Neural crest cell (in vitro differentiated cells): ENCODE results near the gene PEX13. TPM values are rescaled to one million over a fixed set of nuclear protein-coding genes. Genes with fewer than 3 reads are reported as not detected.

ENCODE experiments used
- DNase-seq: peaks from one replicate; pipeline ENCODE4 v3.0.0; 2021; ENCODE audit warnings: low read depth, mixed read lengths, low spot score
- H3K27ac Mint-ChIP-seq: one replicate; pipeline ENCODE4 v1.8.0; 2021; ENCODE audit warnings: mild to moderate bottlenecking, mixed read lengths; ENCODE audit not compliant: unreplicated experiment
- H3K27me3 Mint-ChIP-seq: 2 replicates; pipeline ENCODE4 v1.8.0; 2021; ENCODE audit warnings: low read depth, mild to moderate bottlenecking, mixed read lengths
- H3K36me3 Mint-ChIP-seq: 2 replicates; pipeline ENCODE4 v1.8.0; 2021; ENCODE audit warnings: low read depth, mild to moderate bottlenecking, mixed read lengths
- H3K4me1 Mint-ChIP-seq: 2 replicates; pipeline ENCODE4 v1.8.0; 2021; ENCODE audit warnings: mixed read lengths
- H3K4me3 Mint-ChIP-seq: one replicate; pipeline ENCODE4 v1.8.0; 2021; ENCODE audit warnings: mild to moderate bottlenecking, mixed read lengths
- H3K9me3 Mint-ChIP-seq: 2 replicates; pipeline ENCODE4 v1.8.0; 2021; ENCODE audit warnings: mixed read lengths
- CTCF ChIP-seq: fragments of 200-600 bp; sonication (generic); conservative IDR thresholded peaks from 2 replicates; pipeline ENCODE4 v1.5.0; 2021; ENCODE audit warnings: antibody characterized with exemption, mild to moderate bottlenecking
- total RNA-seq: library from RNA; stranded (reverse); gene quantifications from 2 replicates; pipeline ENCODE4 v1.2.1, GENCODE V29; 2021

Gene PEX13
- total RNA-seq, 1 donor from 2014 or later = 26.9 TPM

GRCh38 chr2:60994131-60994530 is 23.4 kb upstream of the PEX13 start:
- Mint-ChIP-seq H3K27me3 (no peaks in the 10 kb centered on the region), H3K4me3 (no peak overlapping the region), H3K27ac (no peak overlapping the region), H3K4me1 (no peaks in the 10 kb centered on the region), H3K9me3 (peaks cover 9% of the 10 kb centered on the region), H3K36me3 (peaks cover 15% of the 10 kb centered on the region)
- no peak for DNase-seq
- no peak for TF ChIP-seq CTCF

DNA sequence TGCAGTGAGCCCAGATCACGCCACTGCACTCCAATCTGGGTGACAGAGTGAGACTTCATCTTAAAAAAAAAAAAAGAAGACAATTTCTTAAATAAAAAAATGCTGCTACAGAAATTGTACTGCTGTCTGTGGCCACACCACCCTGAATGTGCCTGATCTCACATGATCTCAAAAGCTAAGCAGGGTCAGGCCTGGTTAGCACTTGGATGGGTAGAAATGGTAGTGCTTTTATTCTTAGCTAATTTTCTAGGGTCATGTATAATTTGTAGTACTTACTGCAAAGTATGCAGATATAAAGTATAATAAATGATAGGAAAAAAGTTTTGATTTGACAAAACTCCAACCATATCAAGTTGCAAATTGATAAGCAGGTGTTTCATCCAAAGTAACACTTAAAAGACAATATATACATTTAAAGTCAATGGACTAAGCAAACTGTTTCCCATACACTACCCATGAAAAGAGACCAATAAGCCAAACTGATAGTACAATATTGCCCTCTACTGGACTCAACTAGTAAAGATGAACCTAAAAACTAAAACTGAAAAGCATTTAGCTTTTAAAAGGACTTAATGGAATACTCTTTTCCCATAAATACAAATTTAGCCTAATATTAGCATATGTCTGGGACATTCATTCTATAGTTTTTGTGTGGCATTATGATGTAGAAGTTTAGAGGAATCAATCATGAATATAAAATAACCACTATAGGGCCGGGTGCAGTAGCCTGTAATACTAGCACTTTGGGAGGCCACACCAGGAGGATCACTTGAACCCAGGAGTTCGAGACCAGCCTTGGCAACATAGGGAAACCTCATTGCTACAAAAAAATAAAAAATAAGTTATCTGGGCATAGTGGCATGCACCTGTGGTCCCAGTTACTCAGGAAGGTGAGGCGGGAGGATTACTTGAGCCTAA is 18.6 kb upstream of the PEX13 start:
- no peak overlapping the region for H3K4me3 Mint-ChIP-seq
- H3K36me3 Mint-ChIP-seq = no peaks in the 10 kb centered on the region
- no peaks in the 10 kb centered on the region for H3K27me3 Mint-ChIP-seq
- H3K9me3 Mint-ChIP-seq = no peaks in the 10 kb centered on the region
- no peak for DNase-seq
- H3K4me1 Mint-ChIP-seq = no peaks in the 10 kb centered on the region
- H3K27ac Mint-ChIP-seq = no peak overlapping the region
- peak; percentile 83 for TF ChIP-seq CTCF

- Mint-ChIP-seq H3K4me3 (no peak overlapping the region), H3K27me3 (peaks cover 10% of the 10 kb centered on the region), H3K36me3 (no peaks in the 10 kb centered on the region), H3K9me3 (no peaks in the 10 kb centered on the region), H3K27ac (peak overlapping the region; percentile 4), H3K4me1 (no peaks in the 10 kb centered on the region)
- TF ChIP-seq CTCF = no peak
- no peak for DNase-seq
Measured at GRCh38 chr2:61005736-61006135, 11.8 kb upstream of the PEX13 start.

- Mint-ChIP-seq H3K27me3 (peaks cover 10% of the 10 kb centered on the region), H3K4me3 (no peak overlapping the region), H3K4me1 (no peaks in the 10 kb centered on the region), H3K36me3 (no peaks in the 10 kb centered on the region), H3K9me3 (no peaks in the 10 kb centered on the region), H3K27ac (no peak overlapping the region)
- TF ChIP-seq CTCF = no peak
- DNase-seq = no peak
Measured at GRCh38 chr2:61006486-61007105, 10.9 kb upstream of the PEX13 start.

DNA sequence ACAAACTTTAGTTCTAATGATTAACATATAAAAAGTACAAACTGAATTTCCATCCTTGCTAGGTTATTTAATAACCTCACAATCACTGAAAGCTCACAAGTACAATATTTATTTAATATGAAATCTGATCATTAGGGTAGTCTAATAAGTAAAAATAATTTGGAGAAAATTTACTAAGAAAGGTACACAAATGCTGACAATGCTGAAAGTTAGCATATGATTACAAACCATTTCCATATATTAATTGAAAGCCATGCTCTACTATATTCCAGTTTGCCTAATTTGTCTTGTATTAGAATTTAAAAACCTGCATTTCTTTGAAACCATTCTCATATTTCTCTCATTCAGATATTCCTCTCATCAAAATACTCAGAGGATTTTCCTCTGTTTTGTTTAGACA is 8.2 kb upstream of the PEX13 start:
- TF ChIP-seq CTCF = no peak
- no peaks in the 10 kb centered on the region for H3K4me1 Mint-ChIP-seq
- DNase-seq = no peak
- no peak overlapping the region for H3K4me3 Mint-ChIP-seq
- H3K36me3 Mint-ChIP-seq = no peaks in the 10 kb centered on the region
- no peaks in the 10 kb centered on the region for H3K9me3 Mint-ChIP-seq
- no peak overlapping the region for H3K27ac Mint-ChIP-seq
- peaks cover 7% of the 10 kb centered on the region for H3K27me3 Mint-ChIP-seq
